ENCODE results near the gene CAPN13.

- no peak for TF ChIP-seq EZH2 (IDR thresholded peaks at IDR 0.05; ENCODE audit: low read depth, unreplicated experiment)
- no peak for TF ChIP-seq CTCF (conservative IDR thresholded peaks at IDR 0.05; ENCODE audit: low read depth in 2 of 2)
Measured at GRCh38 chr2:30730736-30731647, 76.3 kb downstream of the CAPN13 start.
